Astrocyte of the cerebellum (primary cell): ENCODE data around the gene HSF5.

Experiments
- DNase-seq: peaks from one replicate; pipeline ENCODE4 v3.0.0-alpha.2; 2011; ENCODE audit warnings: low read depth
- H3K4me3 ChIP-seq: 2 replicates; pipeline ENCODE4 v1.5.1; 2011; ENCODE audit warnings: mild to moderate bottlenecking, low read depth, low read length, moderate library complexity
- CTCF ChIP-seq: IDR thresholded peaks from 2 replicates; pipeline ENCODE4 v1.5.1; 2012; ENCODE audit warnings: low read length, low read depth, moderate library complexity, mild to moderate bottlenecking; ENCODE audit errors: missing control alignments
- in situ Hi-C: cut with HindIII; loops from 2 replicates; pipeline ENCODE4 v1.10.0; 2017; ENCODE audit warnings: low sequenced_read_pairs

Gene HSF5

GRCh38 chr17:58381124-58382035, 106.8 kb downstream of the HSF5 start:
- no peak for TF ChIP-seq CTCF
- peak; percentile 27 for DNase-seq
- no peak overlapping the region for H3K4me3 ChIP-seq
- in situ Hi-C loops, result no loop called here

GRCh38 chr17:58380207-58381123, 107.7 kb downstream of the HSF5 start:
- no peak for DNase-seq
- in situ Hi-C loops, result no loop called here
- TF ChIP-seq CTCF, result no peak
- H3K4me3 ChIP-seq, result no peak overlapping the region

GRCh38 chr17:58379511-58379824, 108.7 kb downstream of the HSF5 start:
- DNase-seq, result no peak
- no peak for TF ChIP-seq CTCF
- in situ Hi-C loops, result no loop called here

GRCh38 chr17:58378733-58379510, 109.3 kb downstream of the HSF5 start:
- no peak overlapping the region for H3K4me3 ChIP-seq
- in situ Hi-C loops, result no loop called here
- DNase-seq, result no peak
- no peak for TF ChIP-seq CTCF

More at GRCh38 chr17:58379511-58379824, 108.7 kb downstream of the HSF5 start:
- no peak overlapping the region for H3K4me3 ChIP-seq

GRCh38 chr17:58377661-58378060, 110.5 kb downstream of the HSF5 start:
- no peak for TF ChIP-seq CTCF
- no peak for DNase-seq
- in situ Hi-C loops, result no loop called here
- H3K4me3 ChIP-seq, result no peak overlapping the region

- TF ChIP-seq CTCF, result no peak
- H3K4me3 ChIP-seq, result no peak overlapping the region
- DNase-seq, result no peak
- in situ Hi-C loops, result no loop called here
These were observed 111.1 kb downstream of the HSF5 start for GRCh38 chr17:58377093-58377601.
